ENCODE results near the gene TDRD6. TPM values are rescaled to one million over a fixed set of nuclear protein-coding genes. Genes with fewer than 3 reads are reported as not detected.

The TDRD6 gene
- total RNA-seq, 2 donors from 2014 or later = 1.8 TPM

- Histone ChIP-seq H3K9me3 (no peaks in the 10 kb centered on the region), H3K27ac (no peak overlapping the region), H3K4me3 (no peak overlapping the region), H3K27me3 (replicated peaks; ENCODE audit: insufficient read depth) (no peaks in the 10 kb centered on the region), H3K4me1 (ENCODE audit: control insufficient read depth in 1 of 2, low read depth in 2 of 2) (no peaks in the 10 kb centered on the region), H3K36me3 (no peaks in the 10 kb centered on the region)
- TF ChIP-seq CTCF (IDR thresholded peaks at IDR 0.05) = no peak
- ATAC-seq (ENCODE audit: insufficient number of reproducible peaks, low FRiP score, low read depth) = no peak
- no peak for DNase-seq (ENCODE audit: low spot score)
Observed at GRCh38 chr6:46719099-46719498, 31.4 kb downstream of the TDRD6 start.

- ATAC-seq (ENCODE audit: insufficient number of reproducible peaks, low FRiP score, low read depth) = no peak
- Histone ChIP-seq H3K27me3 (replicated peaks; ENCODE audit: insufficient read depth) (no peaks in the 10 kb centered on the region), H3K9me3 (no peaks in the 10 kb centered on the region), H3K4me3 (no peak overlapping the region), H3K4me1 (ENCODE audit: control insufficient read depth in 1 of 2, low read depth in 2 of 2) (no peaks in the 10 kb centered on the region), H3K27ac (no peak overlapping the region), H3K36me3 (no peaks in the 10 kb centered on the region)
- TF ChIP-seq CTCF (IDR thresholded peaks at IDR 0.05) = no peak
- no peak for DNase-seq (ENCODE audit: low spot score)
Observed at GRCh38 chr6:46720401-46720800, 32.7 kb downstream of the TDRD6 start.

- no peak for TF ChIP-seq CTCF (IDR thresholded peaks at IDR 0.05)
- Histone ChIP-seq H3K4me1 (ENCODE audit: control insufficient read depth in 1 of 2, low read depth in 2 of 2) (no peaks in the 10 kb centered on the region), H3K27me3 (replicated peaks; ENCODE audit: insufficient read depth) (no peaks in the 10 kb centered on the region), H3K27ac (no peak overlapping the region), H3K36me3 (no peaks in the 10 kb centered on the region), H3K4me3 (no peak overlapping the region), H3K9me3 (no peaks in the 10 kb centered on the region)
- ATAC-seq (ENCODE audit: insufficient number of reproducible peaks, low FRiP score, low read depth) (no peak), DNase-seq (ENCODE audit: low spot score) (no peak)
Observed at GRCh38 chr6:46729787-46730326, 42.2 kb downstream of the TDRD6 start.

GRCh38 chr6:46730921-46731461, 43.3 kb downstream of the TDRD6 start:
- no peak for DNase-seq (ENCODE audit: low spot score)
- H3K27ac ChIP-seq = no peak overlapping the region
- no peak for ATAC-seq (ENCODE audit: insufficient number of reproducible peaks, low FRiP score, low read depth)
- H3K9me3 ChIP-seq = no peaks in the 10 kb centered on the region
- no peaks in the 10 kb centered on the region for H3K36me3 ChIP-seq
- H3K4me3 ChIP-seq = no peak overlapping the region
- no peaks in the 10 kb centered on the region for H3K4me1 ChIP-seq (ENCODE audit: control insufficient read depth in 1 of 2, low read depth in 2 of 2)
- H3K27me3 ChIP-seq (replicated peaks; ENCODE audit: insufficient read depth) = no peaks in the 10 kb centered on the region
- no peak for TF ChIP-seq CTCF (IDR thresholded peaks at IDR 0.05)

- no peak overlapping the region for H3K27ac ChIP-seq
- H3K4me1 ChIP-seq (ENCODE audit: control insufficient read depth in 1 of 2, low read depth in 2 of 2) = no peaks in the 10 kb centered on the region
- no peaks in the 10 kb centered on the region for H3K36me3 ChIP-seq
- ATAC-seq (ENCODE audit: insufficient number of reproducible peaks, low FRiP score, low read depth) (no peak), DNase-seq (ENCODE audit: low spot score) (no peak)
- H3K27me3 ChIP-seq (replicated peaks; ENCODE audit: insufficient read depth) = no peaks in the 10 kb centered on the region
- TF ChIP-seq CTCF (IDR thresholded peaks at IDR 0.05) = no peak
- no peaks in the 10 kb centered on the region for H3K9me3 ChIP-seq
- no peak overlapping the region for H3K4me3 ChIP-seq
Observed at GRCh38 chr6:46733341-46733801, 45.7 kb downstream of the TDRD6 start.
